Lower leg skin (tissue), 3 donors: Measurements from ENCODE around the gene DAW1.

ENCODE experiments used
- CTCF ChIP-seq, 3 donors: fragments of 450-650 bp; IDR thresholded peaks; one replicate each; pipeline ENCODE4 v1.5.1; 2016; ENCODE audit warnings: antibody characterized with exemption in 3 of 3, mild to moderate bottlenecking in 3 of 3, moderate library complexity in 2 of 3
- POLR2A ChIP-seq, 2 donors: fragments of 450-650 bp; IDR thresholded peaks; one replicate each; pipeline ENCODE4 v1.6.1; 2016 to 2017; ENCODE audit warnings: antibody characterized with exemption in 2 of 2, mild to moderate bottlenecking in 1 of 2, moderate library complexity in 1 of 2

- TF ChIP-seq CTCF (IDR thresholded peaks at IDR 0.05): no peak
- TF ChIP-seq POLR2A (IDR thresholded peaks at IDR 0.05): no peak
These were observed 14.7 kb upstream of the DAW1 start for GRCh38 chr2:227856697-227857096.
